ENCODE data around the gene CCDC191.

The CCDC191 gene

GRCh38 chr3:114056130-114057010 is at the start of gene CCDC191, which contains the start of gene QTRT2:
Gene CCDC191 (minus strand): TSS chr3:114056526. CDS start chr3:114056466, 60 bp downstream.
Gene QTRT2 (plus strand): TSS chr3:114056737. CDS start chr3:114065258, 8,521 bp downstream.
- DNase-seq (ENCODE audit: low read depth): peak; percentile 98

GRCh38 chr3:114104414-114104813 is 48.1 kb upstream of the CCDC191 start:
- no peak for DNase-seq (ENCODE audit: low read depth)

GRCh38 chr3:114103858-114104257 is 47.5 kb upstream of the CCDC191 start:
- DNase-seq (ENCODE audit: low read depth): no peak

GRCh38 chr3:114103181-114103580 is 46.9 kb upstream of the CCDC191 start:
- DNase-seq (ENCODE audit: low read depth): no peak

GRCh38 chr3:114101101-114101500 is 44.8 kb upstream of the CCDC191 start:
- DNase-seq (ENCODE audit: low read depth): no peak

GRCh38 chr3:114095796-114096195 is 39.5 kb upstream of the CCDC191 start:
- DNase-seq (ENCODE audit: low read depth): no peak

GRCh38 chr3:114093596-114093995 is 37.3 kb upstream of the CCDC191 start:
- no peak for DNase-seq (ENCODE audit: low read depth)

- no peak for DNase-seq (ENCODE audit: low read depth)
Observed at GRCh38 chr3:114093016-114093380, 36.7 kb upstream of the CCDC191 start.

- DNase-seq (ENCODE audit: low read depth): no peak
Observed at GRCh38 chr3:114092151-114093015, 36.1 kb upstream of the CCDC191 start.

- DNase-seq (ENCODE audit: low read depth): no peak
Observed at GRCh38 chr3:114089675-114090074, 33.3 kb upstream of the CCDC191 start.

GRCh38 chr3:114086356-114086755 is 30.0 kb upstream of the CCDC191 start:
- no peak for DNase-seq (ENCODE audit: low read depth)

GRCh38 chr3:114083112-114083511 is 26.8 kb upstream of the CCDC191 start:
- no peak for DNase-seq (ENCODE audit: low read depth)

- DNase-seq (ENCODE audit: low read depth): no peak
Observed at GRCh38 chr3:114081037-114081436, 24.7 kb upstream of the CCDC191 start.

GRCh38 chr3:114080201-114080600 is 23.9 kb upstream of the CCDC191 start:
- no peak for DNase-seq (ENCODE audit: low read depth)

- no peak for DNase-seq (ENCODE audit: low read depth)
Observed at GRCh38 chr3:114079761-114080160, 23.4 kb upstream of the CCDC191 start.

- DNase-seq (ENCODE audit: low read depth): no peak
Observed at GRCh38 chr3:114078126-114078525, 21.8 kb upstream of the CCDC191 start.

- no peak for DNase-seq (ENCODE audit: low read depth)
Observed at GRCh38 chr3:114076711-114077110, 20.4 kb upstream of the CCDC191 start.

GRCh38 chr3:114071786-114072185 is 15.5 kb upstream of the CCDC191 start:
- DNase-seq (ENCODE audit: low read depth): no peak

GRCh38 chr3:114068336-114068735 is 12.0 kb upstream of the CCDC191 start:
- DNase-seq (ENCODE audit: low read depth): no peak

- no peak for DNase-seq (ENCODE audit: low read depth)
Observed at GRCh38 chr3:114067804-114068203, 11.5 kb upstream of the CCDC191 start.

- DNase-seq (ENCODE audit: low read depth): no peak
Observed at GRCh38 chr3:114060906-114061655, 4.8 kb upstream of the CCDC191 start.

GRCh38 chr3:114058646-114059045 is 2.3 kb upstream of the CCDC191 start:
- DNase-seq (ENCODE audit: low read depth): no peak
